Measurements from ENCODE around the gene CYB5B. TPM values are rescaled to one million over a fixed set of nuclear protein-coding genes. Genes with fewer than 3 reads are reported as not detected.

Gene CYB5B
- total and polyA plus RNA-seq, 12 donors: 153 to 1,039 (median 465) TPM

GRCh38 chr16:69396187-69397061 lies 28.0 kb upstream of the CYB5B start:
- DNase-seq: peak; percentile 79 to 94 (median 85)
- Histone ChIP-seq H3K36me3 (replicated peaks in 1 of 2) (no peaks in the 10 kb centered on the region), H3K4me3 (no peak overlapping the region), H3K4me1 (replicated peaks in 1 of 2) (peaks cover 30 to 38% of the 10 kb centered on the region in 2 donors), H3K27ac (peak overlapping the region; percentile 68 to 87 (median 74)), H3K27me3 (no peaks in the 10 kb centered on the region), H3K9me3 (replicated peaks in 1 of 3) (no peaks in the 10 kb centered on the region)
- intact Hi-C loops (cut with DNase I): loop anchor here in 1 of 2 donors (10.0 kb wide), 2 partner anchors 88 to 358 kb away; partner anchors contain the start of gene NOB1
- 17 to 23% (median 18%) methylated on average over 13 of the region's 13 CpGs for WGBS, 4 donors
- TF ChIP-seq, protein P1, sequence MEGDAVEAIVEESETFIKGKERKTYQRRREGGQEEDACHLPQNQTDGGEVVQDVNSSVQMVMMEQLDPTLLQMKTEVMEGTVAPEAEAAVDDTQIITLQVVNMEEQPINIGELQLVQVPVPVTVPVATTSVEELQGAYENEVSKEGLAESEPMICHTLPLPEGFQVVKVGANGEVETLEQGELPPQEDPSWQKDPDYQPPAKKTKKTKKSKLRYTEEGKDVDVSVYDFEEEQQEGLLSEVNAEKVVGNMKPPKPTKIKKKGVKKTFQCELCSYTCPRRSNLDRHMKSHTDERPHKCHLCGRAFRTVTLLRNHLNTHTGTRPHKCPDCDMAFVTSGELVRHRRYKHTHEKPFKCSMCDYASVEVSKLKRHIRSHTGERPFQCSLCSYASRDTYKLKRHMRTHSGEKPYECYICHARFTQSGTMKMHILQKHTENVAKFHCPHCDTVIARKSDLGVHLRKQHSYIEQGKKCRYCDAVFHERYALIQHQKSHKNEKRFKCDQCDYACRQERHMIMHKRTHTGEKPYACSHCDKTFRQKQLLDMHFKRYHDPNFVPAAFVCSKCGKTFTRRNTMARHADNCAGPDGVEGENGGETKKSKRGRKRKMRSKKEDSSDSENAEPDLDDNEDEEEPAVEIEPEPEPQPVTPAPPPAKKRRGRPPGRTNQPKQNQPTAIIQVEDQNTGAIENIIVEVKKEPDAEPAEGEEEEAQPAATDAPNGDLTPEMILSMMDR (IDR thresholded peaks at IDR 0.05): peak; percentile 69 to 86 (median 72)
- no peak for TF ChIP-seq POLR2A (IDR thresholded peaks at IDR 0.05)

GRCh38 chr16:69397821-69398521 lies 26.4 kb upstream of the CYB5B start:
- intact Hi-C loops (cut with DNase I): loop anchor here in 1 of 2 donors (10.0 kb wide), 2 partner anchors 87 to 357 kb away; partner anchors contain the start of gene NOB1
- 15 to 25% (median 20%) methylated on average over 6 of the region's 6 CpGs for WGBS, 4 donors
- H3K4me3 ChIP-seq: no peak overlapping the region
- peak in 1 of 2 donors; percentile 5 for TF ChIP-seq POLR2A (IDR thresholded peaks at IDR 0.05)
- TF ChIP-seq, protein P1 (IDR thresholded peaks at IDR 0.05): peak; percentile 37 to 84 (median 78)
- H3K36me3 ChIP-seq (replicated peaks in 1 of 2): no peaks in the 10 kb centered on the region
- no peaks in the 10 kb centered on the region for H3K9me3 ChIP-seq (replicated peaks in 1 of 3)
- H3K4me1 ChIP-seq (replicated peaks in 1 of 2): peaks cover 30 to 48% of the 10 kb centered on the region in 2 donors
- DNase-seq: peak; percentile 71 to 85 (median 80)
- peak overlapping the region; percentile 48 to 87 (median 69) for H3K27ac ChIP-seq
- H3K27me3 ChIP-seq: no peaks in the 10 kb centered on the region

- no peaks in the 10 kb centered on the region for H3K9me3 ChIP-seq (replicated peaks in 1 of 3)
- no peak for TF ChIP-seq POLR2A (IDR thresholded peaks at IDR 0.05)
- TF ChIP-seq, protein P1 (IDR thresholded peaks at IDR 0.05): no peak
- peaks cover 40 to 62% of the 10 kb centered on the region in 2 donors for H3K4me1 ChIP-seq (replicated peaks in 1 of 2)
- DNase-seq: no peak
- 54 to 61% (median 55%) methylated on average over 3 of the region's 3 CpGs for whole genome bisulfite sequencing, 4 donors
- intact Hi-C loops (cut with DNase I): loop anchor here in 1 of 2 donors (10.0 kb wide), 2 partner anchors 85 to 355 kb away; partner anchors contain the start of gene NOB1
- H3K27me3 ChIP-seq: no peaks in the 10 kb centered on the region
- H3K4me3 ChIP-seq: no peak overlapping the region
- peak overlapping the region in 3 of 5 donors; percentile 51 to 87 (median 69) for H3K27ac ChIP-seq
- no peaks in the 10 kb centered on the region for H3K36me3 ChIP-seq (replicated peaks in 1 of 2)
Observed at GRCh38 chr16:69399361-69399760, 25.1 kb upstream of the CYB5B start.

- Histone ChIP-seq H3K36me3 (replicated peaks in 1 of 2) (no peaks in the 10 kb centered on the region), H3K4me3 (no peak overlapping the region), H3K27me3 (no peaks in the 10 kb centered on the region), H3K4me1 (replicated peaks in 1 of 2) (peaks cover 38 to 64% of the 10 kb centered on the region in 2 donors), H3K9me3 (replicated peaks in 1 of 3) (no peaks in the 10 kb centered on the region), H3K27ac (peak overlapping the region in 3 of 5 donors; percentile 16 to 85 (median 82))
- DNase-seq: no peak
- 31 to 55% (median 53%) methylated on average over 4 of the region's 4 CpGs for WGBS, 4 donors
- TF ChIP-seq, protein P1 (IDR thresholded peaks at IDR 0.05): no peak
- TF ChIP-seq POLR2A (IDR thresholded peaks at IDR 0.05): no peak
- intact Hi-C loops (cut with DNase I): no loop called here
Observed at GRCh38 chr16:69402439-69402838, 22.0 kb upstream of the CYB5B start.
